Activated B cell treated with CpG ODN at 0.5 μM for 24 hours (primary cell): Measurements from ENCODE around the gene ARL8A. TPM values are rescaled to one million over a fixed set of nuclear protein-coding genes. Genes with fewer than 3 reads are reported as not detected.

Experiments used
- ATAC-seq: fragments of 200-7000 bp; cut with Tn5 transposase; one replicate; pipeline ENCODE4 v1.10.0; 2021; ENCODE audit warnings: low read depth, mild to moderate bottlenecking, moderate library complexity
- CTCF ChIA-PET: fragments of 350-600 bp; sonication (Branson Sonifier 250); formaldehyde crosslinking; loops from one replicate; lab custom pipeline; 2021; ENCODE audit warnings: antibody characterized with exemption; lab: Charles Lee
- POLR2A ChIA-PET: fragments of 350-600 bp; sonication (Branson Sonifier 250); formaldehyde crosslinking; loops from one replicate; lab custom pipeline; 2021; ENCODE audit warnings: antibody characterized with exemption; lab: Charles Lee
- DNase-seq: peaks from one replicate; pipeline ENCODE4 v3.0.0; 2022
- H3K27ac Mint-ChIP-seq: one replicate; pipeline ENCODE4 v1.8.0; 2020; ENCODE audit warnings: mixed read lengths
- H3K27me3 Mint-ChIP-seq: one replicate; pipeline ENCODE4 v1.8.0; 2021; ENCODE audit warnings: mixed read lengths
- H3K36me3 Mint-ChIP-seq: one replicate; pipeline ENCODE4 v1.8.0; 2021; ENCODE audit warnings: low read depth, mixed read lengths
- H3K4me1 Mint-ChIP-seq: one replicate; pipeline ENCODE4 v1.8.0; 2021; ENCODE audit warnings: mixed read lengths
- H3K4me3 Mint-ChIP-seq: one replicate; pipeline ENCODE4 v1.8.0; 2020; ENCODE audit warnings: mild to moderate bottlenecking, mixed read lengths
- H3K9me3 Mint-ChIP-seq: one replicate; pipeline ENCODE4 v1.8.0; 2020; ENCODE audit warnings: mixed read lengths
- CTCF ChIP-seq: fragments of 200-600 bp; IDR thresholded peaks from one replicate; pipeline ENCODE4 v1.8.0; 2022; ENCODE audit warnings: antibody characterized with exemption, mild to moderate bottlenecking
- intact Hi-C: fragments of 100-400 bp; cut with micrococcal nuclease; formaldehyde crosslinking; loops from one replicate; pipeline ENCODE4 v1.15.1; 2024
- total RNA-seq: library from RNA; stranded (reverse); gene quantifications from 2 replicates; pipeline ENCODE4 v1.2.3, GENCODE V29; 2022

Gene ARL8A
- total RNA-seq, 1 donor from 2014 or later, result 58.0 TPM

GRCh38 chr1:202127061-202127460 lies 17.5 kb downstream of the ARL8A start:
- H3K27me3 Mint-ChIP-seq, result peaks cover 11% of the 10 kb centered on the region
- intact Hi-C loops, result no loop called here
- H3K27ac Mint-ChIP-seq, result no peak overlapping the region
- ATAC-seq, result no peak
- ChIA-PET CTCF (no interaction called here), POLR2A (no interaction called here)
- TF ChIP-seq CTCF, result no peak
- H3K36me3 Mint-ChIP-seq, result peaks cover 6% of the 10 kb centered on the region
- DNase-seq, result no peak
- H3K9me3 Mint-ChIP-seq, result no peaks in the 10 kb centered on the region
- no peaks in the 10 kb centered on the region for H3K4me1 Mint-ChIP-seq
- H3K4me3 Mint-ChIP-seq, result no peak overlapping the region

GRCh38 chr1:202126426-202126825 lies 18.1 kb downstream of the ARL8A start:
- intact Hi-C loops, result no loop called here
- no peak for TF ChIP-seq CTCF
- Mint-ChIP-seq H3K36me3 (peaks cover 1% of the 10 kb centered on the region), H3K4me3 (no peak overlapping the region), H3K4me1 (no peaks in the 10 kb centered on the region), H3K27ac (no peak overlapping the region), H3K9me3 (no peaks in the 10 kb centered on the region), H3K27me3 (peaks cover 16% of the 10 kb centered on the region)
- DNase-seq, result no peak
- CTCF ChIA-PET, result no interaction called here
- ATAC-seq, result no peak
- POLR2A ChIA-PET, result no interaction called here

- intact Hi-C loops, result no loop called here
- TF ChIP-seq CTCF, result no peak
- Mint-ChIP-seq H3K27ac (no peak overlapping the region), H3K36me3 (no peaks in the 10 kb centered on the region), H3K9me3 (no peaks in the 10 kb centered on the region), H3K4me1 (no peaks in the 10 kb centered on the region), H3K4me3 (no peak overlapping the region), H3K27me3 (peaks cover 20% of the 10 kb centered on the region)
- ATAC-seq, result no peak
- POLR2A ChIA-PET, result interaction anchor here (0.7 kb wide), 1 partner anchor 14 kb away, joined by 13 read pairs; no protein-coding TSS in a partner anchor
- CTCF ChIA-PET, result no interaction called here
- DNase-seq, result no peak
Observed at GRCh38 chr1:202125611-202126010, 18.9 kb downstream of the ARL8A start.

GRCh38 chr1:202124142-202124541 lies 20.4 kb downstream of the ARL8A start:
- ATAC-seq (no peak), DNase-seq (no peak)
- Mint-ChIP-seq H3K36me3 (no peaks in the 10 kb centered on the region), H3K27ac (no peak overlapping the region), H3K4me3 (no peak overlapping the region), H3K27me3 (peaks cover 20% of the 10 kb centered on the region), H3K4me1 (no peaks in the 10 kb centered on the region), H3K9me3 (no peaks in the 10 kb centered on the region)
- ChIA-PET POLR2A (no interaction called here), CTCF (no interaction called here)
- intact Hi-C loops, result no loop called here
- TF ChIP-seq CTCF, result no peak

GRCh38 chr1:202123336-202123813 lies 21.2 kb downstream of the ARL8A start:
- Mint-ChIP-seq H3K27ac (no peak overlapping the region), H3K4me3 (no peak overlapping the region), H3K9me3 (no peaks in the 10 kb centered on the region), H3K27me3 (peaks cover 20% of the 10 kb centered on the region), H3K36me3 (no peaks in the 10 kb centered on the region), H3K4me1 (no peaks in the 10 kb centered on the region)
- CTCF ChIA-PET, result no interaction called here
- DNase-seq (no peak), ATAC-seq (no peak)
- POLR2A ChIA-PET, result interaction anchor here (0.5 kb wide), 1 partner anchor 92 kb away, joined by 4 read pairs; no protein-coding TSS in a partner anchor
- TF ChIP-seq CTCF, result no peak
- intact Hi-C loops, result no loop called here
